Measurements from ENCODE around the gene PIP5KL1. TPM values are rescaled to one million over a fixed set of nuclear protein-coding genes. Genes with fewer than 3 reads are reported as not detected.

PIP5KL1 gene
- polyA plus RNA-seq, 3 donors = 0.31 to 0.57 (median 0.39) TPM

DNA sequence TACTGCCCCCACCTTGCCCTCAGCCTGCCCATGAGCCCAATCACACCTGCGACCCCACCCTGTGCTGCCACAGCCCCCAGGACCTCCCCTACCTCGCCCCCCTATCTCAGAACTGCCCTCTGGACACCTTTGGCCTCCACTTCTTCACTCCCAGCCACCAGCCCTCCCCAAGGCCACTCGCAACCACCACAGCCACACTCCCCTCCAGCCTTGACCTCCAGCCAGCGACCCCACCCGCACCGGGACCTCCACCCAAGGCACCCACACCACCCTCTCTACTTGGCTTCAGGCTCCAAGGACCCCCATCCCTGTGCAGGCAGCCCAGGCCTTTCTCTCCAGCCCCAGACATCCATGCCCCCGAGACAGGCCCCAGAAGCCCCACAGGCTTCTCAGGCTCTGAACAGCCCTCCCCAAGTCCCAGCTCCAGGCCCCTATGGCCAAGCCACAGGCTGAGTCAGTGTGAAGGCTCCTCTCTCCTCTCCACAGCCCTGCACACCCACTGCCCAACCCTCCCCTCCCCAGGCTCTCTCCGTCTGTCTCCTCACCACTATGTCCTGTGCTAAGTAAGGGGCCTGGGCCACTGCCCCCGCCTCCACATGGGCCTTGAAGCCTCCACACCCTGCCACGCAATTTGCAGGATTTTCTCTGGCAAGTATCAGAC lies 55.1 kb downstream of the PIP5KL1 start:
- Histone ChIP-seq H3K27ac (ENCODE audit: low read depth in 1 of 2, low read length in 2 of 2) (no peak overlapping the region), H3K9me3 (replicated peaks in 1 of 2; ENCODE audit: control insufficient read depth in 1 of 2, insufficient read depth in 1 of 2, low read length in 2 of 2) (no peaks in the 10 kb centered on the region), H3K36me3 (replicated peaks in 1 of 2; ENCODE audit: control insufficient read depth in 1 of 2, insufficient read depth in 2 of 2, low read length in 2 of 2) (no peaks in the 10 kb centered on the region), H2AFZ (ENCODE audit: insufficient read depth, low read depth, low read length, poor library complexity, severe bottlenecking) (no peak overlapping the region), H3K27me3 (ENCODE audit: control insufficient read depth in 2 of 2, insufficient read depth in 2 of 2, low read length in 2 of 2) (peaks cover 6 to 20% of the 10 kb centered on the region in 2 donors), H4K20me1 (ENCODE audit: insufficient read depth, low read length) (no peaks in the 10 kb centered on the region), H3K4me2 (replicated peaks; ENCODE audit: extremely low read depth, low read length, poor library complexity, severe bottlenecking) (no peak overlapping the region), H3K4me1 (ENCODE audit: control insufficient read depth in 1 of 2, insufficient read depth in 2 of 2, low read length in 2 of 2) (peaks cover 3 to 10% of the 10 kb centered on the region in 2 donors), H3K9ac (ENCODE audit: insufficient read depth, low read length, poor library complexity, severe bottlenecking) (no peak overlapping the region), H3K4me3 (replicated peaks in 1 of 3; ENCODE audit: low read depth in 2 of 3, low read length in 3 of 3) (no peak overlapping the region), H3K79me2 (ENCODE audit: insufficient read depth, low read length) (no peaks in the 10 kb centered on the region)
- Mint-ChIP-seq H3K27ac (no peak overlapping the region), H3K36me3 (no peaks in the 10 kb centered on the region), H3K9me3 (peaks cover 0 to 4% (median 0%) of the 10 kb centered on the region in 7 donors), H3K27me3 (ENCODE audit: low read depth in 3 of 3) (peaks cover 16 to 25% (median 16%) of the 10 kb centered on the region in 3 donors), H3K4me1 (peaks cover 7% of the 10 kb centered on the region), H3K4me3 (no peak overlapping the region)
- 96% methylated on average over 10 of the region's 10 CpGs for WGBS (ENCODE audit: insufficient coverage)
- TF ChIP-seq, protein P1, sequence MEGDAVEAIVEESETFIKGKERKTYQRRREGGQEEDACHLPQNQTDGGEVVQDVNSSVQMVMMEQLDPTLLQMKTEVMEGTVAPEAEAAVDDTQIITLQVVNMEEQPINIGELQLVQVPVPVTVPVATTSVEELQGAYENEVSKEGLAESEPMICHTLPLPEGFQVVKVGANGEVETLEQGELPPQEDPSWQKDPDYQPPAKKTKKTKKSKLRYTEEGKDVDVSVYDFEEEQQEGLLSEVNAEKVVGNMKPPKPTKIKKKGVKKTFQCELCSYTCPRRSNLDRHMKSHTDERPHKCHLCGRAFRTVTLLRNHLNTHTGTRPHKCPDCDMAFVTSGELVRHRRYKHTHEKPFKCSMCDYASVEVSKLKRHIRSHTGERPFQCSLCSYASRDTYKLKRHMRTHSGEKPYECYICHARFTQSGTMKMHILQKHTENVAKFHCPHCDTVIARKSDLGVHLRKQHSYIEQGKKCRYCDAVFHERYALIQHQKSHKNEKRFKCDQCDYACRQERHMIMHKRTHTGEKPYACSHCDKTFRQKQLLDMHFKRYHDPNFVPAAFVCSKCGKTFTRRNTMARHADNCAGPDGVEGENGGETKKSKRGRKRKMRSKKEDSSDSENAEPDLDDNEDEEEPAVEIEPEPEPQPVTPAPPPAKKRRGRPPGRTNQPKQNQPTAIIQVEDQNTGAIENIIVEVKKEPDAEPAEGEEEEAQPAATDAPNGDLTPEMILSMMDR (IDR thresholded peaks at IDR 0.05) = no peak
- intact Hi-C loops (cut with micrococcal nuclease) = loop anchor here in 1 of 2 donors (10.0 kb wide), 1 partner anchor 371 kb away; no protein-coding TSS in a partner anchor
- DNase-seq = no peak

GRCh38 chr9:127874301-127875221 lies 56.0 kb downstream of the PIP5KL1 start:
- H3K27ac ChIP-seq (ENCODE audit: low read depth in 1 of 2, low read length in 2 of 2) = no peak overlapping the region
- no peak overlapping the region for H3K4me3 Mint-ChIP-seq
- H3K27ac Mint-ChIP-seq = no peak overlapping the region
- H3K4me2 ChIP-seq (replicated peaks; ENCODE audit: extremely low read depth, low read length, poor library complexity, severe bottlenecking) = no peak overlapping the region
- no peak overlapping the region for H3K9ac ChIP-seq (ENCODE audit: insufficient read depth, low read length, poor library complexity, severe bottlenecking)
- no peak for DNase-seq
- H4K20me1 ChIP-seq (ENCODE audit: insufficient read depth, low read length) = no peaks in the 10 kb centered on the region
- intact Hi-C loops (cut with micrococcal nuclease) = loop anchor here in 1 of 2 donors (10.0 kb wide), 1 partner anchor 370 kb away; no protein-coding TSS in a partner anchor
- no peaks in the 10 kb centered on the region for H3K79me2 ChIP-seq (ENCODE audit: insufficient read depth, low read length)
- no peaks in the 10 kb centered on the region for H3K36me3 ChIP-seq (replicated peaks in 1 of 2; ENCODE audit: control insufficient read depth in 1 of 2, insufficient read depth in 2 of 2, low read length in 2 of 2)
- H3K9me3 Mint-ChIP-seq = peaks cover 0 to 4% (median 0%) of the 10 kb centered on the region in 7 donors
- H3K4me3 ChIP-seq (replicated peaks in 1 of 3; ENCODE audit: low read depth in 2 of 3, low read length in 3 of 3) = no peak overlapping the region
- no peaks in the 10 kb centered on the region for H3K36me3 Mint-ChIP-seq
- peaks cover 6 to 13% of the 10 kb centered on the region in 2 donors for H3K4me1 ChIP-seq (ENCODE audit: control insufficient read depth in 1 of 2, insufficient read depth in 2 of 2, low read length in 2 of 2)
- no peak overlapping the region for H2AFZ ChIP-seq (ENCODE audit: insufficient read depth, low read depth, low read length, poor library complexity, severe bottlenecking)
- H3K27me3 Mint-ChIP-seq (ENCODE audit: low read depth in 3 of 3) = peaks cover 16 to 25% (median 17%) of the 10 kb centered on the region in 3 donors
- TF ChIP-seq, protein P1 (IDR thresholded peaks at IDR 0.05) = no peak
- H3K4me1 Mint-ChIP-seq = peaks cover 10% of the 10 kb centered on the region
- H3K9me3 ChIP-seq (replicated peaks in 1 of 2; ENCODE audit: control insufficient read depth in 1 of 2, insufficient read depth in 1 of 2, low read length in 2 of 2) = no peaks in the 10 kb centered on the region
- 95% methylated on average over 12 of the region's 19 CpGs for WGBS (ENCODE audit: insufficient coverage)
- H3K27me3 ChIP-seq (ENCODE audit: control insufficient read depth in 2 of 2, insufficient read depth in 2 of 2, low read length in 2 of 2) = peaks cover 6 to 20% of the 10 kb centered on the region in 2 donors
